AG10803 (cell line): ENCODE results near the gene SMIM21.

ENCODE experiments used
- DNase-seq: peaks from one replicate; pipeline ENCODE4 v3.0.0; 2010; ENCODE audit warnings: low read depth
- H3K4me3 ChIP-seq: 2 replicates; pipeline ENCODE4 v1.5.1; 2011; ENCODE audit warnings: mild to moderate bottlenecking, low read length, control low read depth
- CTCF ChIP-seq: conservative IDR thresholded peaks from 2 replicates; pipeline ENCODE4 v1.5.1; 2011; ENCODE audit warnings: mild to moderate bottlenecking, low read length, control low read depth, inconsistent platforms

Gene SMIM21

GRCh38 chr18:75429975-75430374, 2.5 kb upstream of the SMIM21 start:
- no peak for DNase-seq

GRCh38 chr18:75428490-75428889, 987 bp upstream of the SMIM21 start:
- no peak for DNase-seq
- no peak for TF ChIP-seq CTCF
- H3K4me3 ChIP-seq = no peak overlapping the region

More at GRCh38 chr18:75429975-75430374, 2.5 kb upstream of the SMIM21 start:
- no peak for TF ChIP-seq CTCF
- H3K4me3 ChIP-seq = no peak overlapping the region

GRCh38 chr18:75422341-75422910, 5.1 kb downstream of the SMIM21 start:
- no peak overlapping the region for H3K4me3 ChIP-seq
- no peak for TF ChIP-seq CTCF
- peak; percentile 27 for DNase-seq

GRCh38 chr18:75421656-75422055, 5.8 kb downstream of the SMIM21 start:
- TF ChIP-seq CTCF = no peak
- DNase-seq = peak; percentile 23
- no peak overlapping the region for H3K4me3 ChIP-seq

GRCh38 chr18:75418293-75419005, 9.1 kb downstream of the SMIM21 start:
- H3K4me3 ChIP-seq = no peak overlapping the region
- DNase-seq = no peak
- TF ChIP-seq CTCF = no peak

- TF ChIP-seq CTCF = no peak
- DNase-seq = no peak
Observed at GRCh38 chr18:75410611-75411010, 16.9 kb downstream of the SMIM21 start.

GRCh38 chr18:75409806-75410205, 17.7 kb downstream of the SMIM21 start:
- TF ChIP-seq CTCF = no peak
- H3K4me3 ChIP-seq = no peak overlapping the region
- no peak for DNase-seq

More at GRCh38 chr18:75410611-75411010, 16.9 kb downstream of the SMIM21 start:
- H3K4me3 ChIP-seq = no peak overlapping the region
